ENCODE results near the gene MAML1. TPM values are rescaled to one million over a fixed set of nuclear protein-coding genes. Genes with fewer than 3 reads are reported as not detected.
"Not testable (repeated sequence)": the region's sequence is repeated elsewhere in the genome, so short reads cannot be mapped to it uniquely, and the experiment has no call there.

Gene MAML1
- total RNA-seq, 1 donor from 2014 or later, result 36.6 TPM

DNA sequence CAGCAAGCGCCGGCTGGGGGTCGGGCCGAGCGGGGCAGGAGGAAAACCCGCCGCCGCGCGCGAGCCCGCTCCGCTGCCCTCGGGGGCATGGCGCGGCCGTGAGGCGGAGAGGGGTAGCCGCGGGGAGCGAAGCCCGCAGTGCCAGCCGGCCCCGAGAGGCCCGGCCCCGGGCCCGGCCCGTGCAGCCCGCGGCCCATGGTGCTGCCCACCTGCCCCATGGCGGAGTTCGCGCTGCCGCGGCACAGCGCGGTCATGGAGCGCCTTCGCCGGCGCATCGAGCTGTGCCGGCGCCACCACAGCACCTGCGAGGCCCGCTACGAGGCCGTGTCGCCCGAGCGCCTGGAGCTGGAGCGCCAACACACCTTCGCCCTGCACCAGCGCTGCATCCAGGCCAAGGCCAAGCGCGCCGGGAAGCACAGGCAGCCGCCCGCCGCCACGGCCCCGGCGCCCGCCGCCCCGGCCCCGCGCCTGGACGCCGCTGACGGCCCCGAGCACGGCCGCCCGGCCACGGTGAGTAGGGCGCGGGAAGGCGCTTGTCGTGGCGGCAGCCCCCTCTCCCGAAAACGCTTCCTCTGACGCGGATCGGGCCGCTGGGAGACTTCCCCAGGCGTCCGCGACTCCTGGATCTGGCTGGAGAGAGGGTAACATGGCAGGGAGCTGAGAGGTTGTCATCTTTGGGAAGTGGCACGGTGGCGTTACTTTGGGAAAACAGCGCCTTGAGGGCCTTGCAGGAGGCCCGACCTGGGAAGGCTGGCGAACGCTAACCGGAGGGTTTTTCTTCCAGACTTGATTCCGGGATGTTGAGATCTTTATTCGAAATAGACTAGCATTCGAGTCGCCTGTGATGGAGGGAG is 523 bp downstream of the MAML1 start:
- DNase-seq (ENCODE audit: low spot score), result peak; percentile 20

DNA sequence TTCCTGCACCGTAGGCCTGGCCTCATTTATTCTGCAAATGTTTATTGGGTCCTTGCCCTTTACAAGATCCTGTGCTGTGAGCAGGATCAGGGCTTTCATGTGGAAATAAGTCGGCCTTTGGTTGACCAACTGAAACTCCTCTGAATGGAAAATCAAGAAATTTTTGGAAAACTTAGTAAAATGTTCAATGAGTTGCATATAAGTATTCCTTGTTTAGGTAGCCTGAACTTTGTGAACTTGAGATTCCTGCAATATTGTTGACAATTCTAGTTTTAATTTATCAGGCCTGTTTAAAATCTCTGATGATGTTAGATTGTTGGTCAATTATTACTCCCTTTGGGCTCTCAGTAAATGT is 1.1 kb downstream of the MAML1 start:
- DNase-seq (ENCODE audit: low spot score), result no peak

GRCh38 chr5:179734536-179735164 is 2.0 kb downstream of the MAML1 start:
- no peak for DNase-seq (ENCODE audit: low spot score)

DNA sequence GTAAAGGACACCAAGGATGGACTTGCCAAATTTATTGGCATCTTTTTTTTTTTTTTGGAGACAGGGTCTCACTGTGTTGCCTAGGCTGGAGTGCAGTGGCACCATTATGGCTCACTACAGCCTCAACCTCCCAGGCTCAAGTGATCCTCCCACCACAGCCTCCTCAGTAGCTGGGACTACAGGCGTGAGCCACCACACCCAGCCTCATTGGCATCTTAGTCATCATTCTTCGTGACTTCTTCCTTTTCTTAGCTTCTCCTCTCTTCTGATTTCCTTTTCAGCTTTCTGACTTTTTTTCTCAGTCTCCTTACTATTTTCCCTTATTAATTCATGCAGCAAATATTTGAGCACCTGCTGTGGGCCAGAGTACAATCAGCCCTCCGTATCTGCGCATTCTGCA is 6.1 kb downstream of the MAML1 start:
- no peak for DNase-seq (ENCODE audit: low spot score)

DNA sequence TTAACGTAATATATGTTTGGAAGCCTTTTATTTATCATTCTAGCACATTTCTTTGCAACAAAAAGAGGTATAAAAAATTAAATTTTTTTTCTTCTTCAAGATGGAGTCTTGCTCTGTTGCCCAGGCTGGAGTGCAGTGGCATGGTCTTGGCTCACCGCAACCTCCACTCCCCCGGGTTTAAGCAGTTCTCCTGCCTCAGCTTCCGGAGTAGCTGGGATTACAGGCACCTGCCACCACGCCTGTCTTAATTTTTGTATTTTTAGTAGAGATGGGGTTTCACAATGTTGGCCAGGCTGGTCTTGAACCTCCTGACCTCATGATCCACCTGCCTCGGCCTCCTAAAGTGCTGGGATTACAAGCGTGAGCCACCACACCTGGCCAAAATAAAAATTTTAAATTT is 11.5 kb downstream of the MAML1 start:
- not testable (repeated sequence) for DNase-seq (ENCODE audit: low spot score)

GRCh38 chr5:179746872-179747271 is 14.2 kb downstream of the MAML1 start:
- DNase-seq (ENCODE audit: low spot score), result no peak

DNA sequence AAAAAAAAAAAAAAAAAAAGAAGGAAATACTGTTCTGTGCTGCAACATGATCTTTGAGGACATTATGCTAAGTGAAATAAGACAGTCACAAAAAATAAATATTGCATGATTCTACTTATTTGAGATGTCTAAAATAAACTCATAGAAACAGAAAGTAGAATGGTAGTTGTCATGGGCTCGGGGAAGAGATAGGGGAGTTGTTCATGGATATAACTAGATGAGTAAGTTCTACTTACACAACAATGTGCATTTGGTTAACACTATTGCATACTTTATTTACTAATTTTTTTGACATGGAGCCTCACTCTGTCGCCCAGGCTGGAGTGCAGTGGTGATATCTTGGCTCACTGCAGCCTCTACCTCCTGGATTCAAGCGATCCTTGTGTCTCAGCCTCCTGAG is 15.2 kb downstream of the MAML1 start:
- DNase-seq (ENCODE audit: low spot score), result no peak

DNA sequence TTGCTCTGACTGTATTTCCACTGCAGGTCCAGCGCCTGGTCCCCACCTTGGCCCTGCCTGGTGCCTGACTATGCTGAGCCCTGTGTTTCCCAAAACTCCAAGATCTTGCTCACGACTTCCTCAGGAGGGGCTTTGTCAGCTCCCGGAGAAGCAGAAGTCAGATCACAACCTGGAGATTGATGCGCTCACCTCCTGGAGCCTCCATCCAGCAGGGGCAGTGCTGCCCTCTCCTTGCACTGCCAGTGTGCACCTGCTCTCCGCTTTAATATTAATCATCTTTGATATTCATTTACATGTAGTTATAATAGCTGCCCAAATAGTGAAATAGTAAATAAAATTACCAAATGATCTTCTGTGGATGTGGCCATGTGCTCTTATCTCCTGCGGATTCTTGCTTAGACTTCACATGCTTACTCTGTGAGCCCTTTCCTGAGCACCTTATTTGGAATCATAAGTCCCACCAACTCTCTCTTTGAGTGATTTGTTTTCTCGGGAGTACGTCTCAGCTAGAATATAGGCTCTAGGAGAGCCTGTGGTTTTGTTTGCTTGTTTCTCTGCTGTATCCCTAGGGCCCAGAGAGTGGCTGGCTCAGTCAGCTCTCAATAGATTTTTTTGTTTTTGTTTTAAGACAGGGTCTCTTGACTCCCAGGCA is 17.4 kb downstream of the MAML1 start:
- no peak for DNase-seq (ENCODE audit: low spot score)

DNA sequence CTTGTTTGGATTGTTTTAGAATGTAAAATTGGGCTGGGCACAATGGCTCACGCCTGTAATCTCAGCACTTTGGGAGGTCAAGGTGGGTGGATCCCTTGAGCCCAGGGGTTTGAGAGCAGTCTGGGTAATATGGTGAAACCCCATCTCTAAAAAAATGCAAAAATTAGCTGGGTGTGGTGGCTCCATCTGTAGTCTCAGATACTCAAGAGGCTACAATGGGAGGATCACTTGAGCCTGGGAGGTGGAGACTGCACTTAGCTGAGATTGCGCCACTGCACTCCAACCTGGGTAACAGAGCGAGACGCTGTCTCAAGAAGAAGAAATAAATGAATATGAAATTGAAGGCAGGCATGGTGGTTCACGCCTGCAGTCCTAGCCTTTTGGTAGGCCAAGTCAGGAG is 21.3 kb downstream of the MAML1 start:
- DNase-seq (ENCODE audit: low spot score), result no peak

- no peak for DNase-seq (ENCODE audit: low spot score)
Observed at GRCh38 chr5:179755022-179755421, 22.4 kb downstream of the MAML1 start.

- DNase-seq (ENCODE audit: low spot score), result no peak
Observed at GRCh38 chr5:179758955-179759354, 26.3 kb downstream of the MAML1 start.

- DNase-seq (ENCODE audit: low spot score), result no peak
Observed at GRCh38 chr5:179759581-179760551, 27.2 kb downstream of the MAML1 start.

DNA sequence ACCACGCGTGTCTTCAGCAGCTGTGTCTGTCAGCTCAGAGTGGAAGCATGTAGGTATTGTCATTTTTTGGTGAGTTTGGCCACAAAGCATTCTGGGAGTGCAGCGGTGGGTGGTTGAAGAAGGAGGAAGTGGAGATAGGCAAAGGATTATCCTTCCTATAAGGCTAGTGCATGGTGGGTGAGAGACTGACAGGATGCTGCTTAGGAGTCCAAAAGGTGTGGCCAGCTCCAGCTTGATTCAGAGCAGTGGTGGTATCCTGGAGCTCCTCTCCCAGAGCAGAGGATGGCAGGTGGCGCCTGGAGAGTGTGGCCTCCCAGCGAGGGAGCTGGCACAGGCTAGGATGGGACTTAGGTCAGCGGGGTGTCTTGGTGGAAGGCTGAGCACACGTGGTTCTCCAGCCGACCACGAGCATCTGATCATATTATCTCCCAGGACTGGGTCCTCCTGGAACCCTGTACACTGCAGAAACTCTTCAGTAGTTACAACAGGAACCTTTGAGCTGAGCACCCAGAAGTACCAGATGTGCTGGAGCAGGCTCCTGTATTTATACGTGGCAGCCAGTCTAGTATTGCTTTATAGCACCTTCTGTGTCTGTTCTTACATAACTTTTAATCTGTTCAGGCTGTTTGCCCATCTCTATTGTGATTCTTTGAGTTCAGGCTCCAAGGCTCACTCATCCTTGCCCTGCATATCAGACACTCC is 29.6 kb downstream of the MAML1 start:
- no peak for DNase-seq (ENCODE audit: low spot score)

- no peak for DNase-seq (ENCODE audit: low spot score)
Observed at GRCh38 chr5:179762781-179763176, 30.2 kb downstream of the MAML1 start.

DNA sequence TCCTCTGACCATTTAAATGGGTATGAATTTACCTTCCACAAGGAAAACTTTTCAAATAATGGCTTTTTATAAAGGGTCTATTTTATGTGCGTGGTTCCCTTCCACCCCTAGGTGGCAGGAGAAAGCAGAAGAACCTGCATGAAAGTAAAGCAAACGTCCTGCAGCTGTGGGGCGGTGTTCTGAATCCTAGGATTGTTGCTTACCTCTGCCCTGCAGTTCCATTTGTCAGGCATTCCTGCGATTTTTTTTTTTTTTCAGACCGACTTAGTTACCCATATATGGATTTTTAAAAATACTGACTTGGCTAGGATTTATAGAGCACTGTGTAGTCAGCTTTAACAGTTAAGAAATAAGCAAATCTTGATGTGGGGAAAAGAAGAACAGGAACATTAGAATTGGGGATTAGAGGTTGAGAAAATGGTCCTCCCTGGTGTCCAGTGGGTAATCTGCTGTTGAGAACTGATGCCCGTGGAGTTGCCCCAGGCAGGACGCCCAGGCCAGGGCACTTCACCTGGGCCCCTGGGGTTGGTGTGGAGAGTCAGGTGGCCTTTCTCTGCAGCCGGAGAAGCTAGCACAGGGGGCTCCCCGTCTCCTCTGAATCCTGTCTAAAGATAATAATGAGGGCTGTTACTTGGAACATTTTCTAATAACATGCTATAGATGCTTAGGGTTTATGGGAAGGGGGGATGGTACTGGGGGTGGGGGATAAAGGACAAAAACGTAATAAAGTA is 30.8 kb downstream of the MAML1 start:
- DNase-seq (ENCODE audit: low spot score), result peak; percentile 76

- DNase-seq (ENCODE audit: low spot score), result no peak
Observed at GRCh38 chr5:179764056-179764455, 31.4 kb downstream of the MAML1 start.

DNA sequence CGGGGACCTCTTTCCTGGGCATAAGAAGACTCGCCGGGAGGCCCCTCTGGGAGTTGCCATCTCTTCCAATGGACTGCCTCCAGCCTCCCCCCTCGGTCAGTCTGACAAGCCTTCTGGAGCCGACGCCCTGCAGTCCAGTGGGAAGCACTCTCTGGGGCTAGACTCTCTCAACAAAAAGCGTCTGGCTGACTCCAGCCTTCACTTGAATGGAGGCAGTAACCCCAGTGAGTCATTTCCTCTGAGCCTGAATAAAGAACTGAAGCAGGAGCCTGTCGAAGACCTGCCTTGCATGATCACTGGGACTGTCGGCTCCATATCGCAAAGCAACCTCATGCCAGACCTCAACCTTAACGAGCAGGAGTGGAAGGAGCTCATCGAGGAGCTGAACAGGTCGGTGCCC is 32.8 kb downstream of the MAML1 start:
- no peak for DNase-seq (ENCODE audit: low spot score)

- no peak for DNase-seq (ENCODE audit: low spot score)
Observed at GRCh38 chr5:179766021-179766725, 33.6 kb downstream of the MAML1 start.

DNA sequence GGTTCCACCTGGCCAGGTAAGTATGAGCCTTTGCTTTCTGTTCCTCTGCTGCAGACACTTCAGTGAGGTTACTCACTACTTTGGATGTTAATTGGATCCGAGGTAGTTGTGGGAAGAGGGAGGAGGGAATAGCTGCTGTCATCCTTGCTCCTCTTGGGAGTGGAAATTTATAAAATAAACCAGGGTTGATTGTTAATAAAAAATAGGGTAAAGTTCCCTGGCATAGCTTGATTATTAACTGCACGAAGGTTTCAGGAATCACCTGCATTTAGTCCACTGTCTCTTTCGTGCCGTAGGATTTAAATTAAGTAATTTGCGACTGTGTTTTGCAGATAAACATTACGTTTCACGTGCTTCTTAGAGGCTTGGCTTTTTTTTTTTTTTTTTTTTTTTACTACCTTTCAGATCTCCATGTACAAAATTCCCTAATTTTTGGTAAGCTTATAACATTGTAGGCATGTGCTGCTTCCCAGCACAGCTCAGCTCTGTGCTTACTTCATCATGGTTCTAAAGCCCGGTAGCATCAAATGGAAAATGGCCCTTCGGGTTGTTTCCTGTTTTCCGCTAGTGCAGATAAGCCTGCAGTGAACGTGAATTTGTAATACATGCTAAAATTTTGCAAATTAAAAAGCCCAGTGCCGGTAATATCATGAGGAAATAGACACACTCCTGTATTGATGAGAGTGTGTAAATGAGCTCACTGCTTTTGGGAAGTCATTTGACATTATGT is 34.3 kb downstream of the MAML1 start:
- DNase-seq (ENCODE audit: low spot score), result no peak

Data from mucosa of gallbladder (tissue), 1 donor.